ENCODE data around the gene SAMD1.

Gene SAMD1

GRCh38 chr19:14090509-14091080 lies at the start of gene SAMD1:
Gene SAMD1, minus strand, starts transcription at chr19:14090751.
- no peak for DNase-seq (ENCODE audit: low read depth)

GRCh38 chr19:14139944-14140343 lies 49.4 kb upstream of the SAMD1 start:
- no peak for DNase-seq (ENCODE audit: low read depth)

GRCh38 chr19:14138576-14139265 lies 48.2 kb upstream of the SAMD1 start:
- no peak for DNase-seq (ENCODE audit: low read depth)

- peak; percentile 98 for DNase-seq (ENCODE audit: low read depth)
These were observed 46.1 kb upstream of the SAMD1 start, which contains the start of gene ASF1B for GRCh38 chr19:14136509-14137281. Gene ASF1B, minus strand, starts transcription at chr19:14136589. Its CDS starts 133 bp downstream, at chr19:14136456.

- DNase-seq (ENCODE audit: low read depth), result no peak
These were observed 45.5 kb upstream of the SAMD1 start for GRCh38 chr19:14135985-14136508.

GRCh38 chr19:14135355-14135754 lies 44.8 kb upstream of the SAMD1 start:
- no peak for DNase-seq (ENCODE audit: low read depth)

- DNase-seq (ENCODE audit: low read depth), result no peak
These were observed 37.5 kb upstream of the SAMD1 start for GRCh38 chr19:14127929-14128509.

- no peak for DNase-seq (ENCODE audit: low read depth)
These were observed 36.6 kb upstream of the SAMD1 start for GRCh38 chr19:14127176-14127575.

GRCh38 chr19:14122924-14123323 lies 32.4 kb upstream of the SAMD1 start:
- no peak for DNase-seq (ENCODE audit: low read depth)

GRCh38 chr19:14120497-14120780 lies 29.9 kb upstream of the SAMD1 start:
- no peak for DNase-seq (ENCODE audit: low read depth)

- DNase-seq (ENCODE audit: low read depth), result no peak
These were observed 29.3 kb upstream of the SAMD1 start for GRCh38 chr19:14119644-14120496.

- no peak for DNase-seq (ENCODE audit: low read depth)
These were observed 28.6 kb upstream of the SAMD1 start for GRCh38 chr19:14119146-14119545.

GRCh38 chr19:14118165-14119051 lies 27.9 kb upstream of the SAMD1 start:
- no peak for DNase-seq (ENCODE audit: low read depth)

- DNase-seq (ENCODE audit: low read depth), result peak; percentile 87
These were observed 27.2 kb upstream of the SAMD1 start, which contains the start of gene PRKACA for GRCh38 chr19:14117668-14118164. Gene PRKACA, minus strand, starts transcription at chr19:14117762. Its CDS starts 215 bp downstream, at chr19:14117547.

GRCh38 chr19:14116918-14117578 lies 26.5 kb upstream of the SAMD1 start:
- no peak for DNase-seq (ENCODE audit: low read depth)

GRCh38 chr19:14116525-14116917 lies 26.0 kb upstream of the SAMD1 start:
- DNase-seq (ENCODE audit: low read depth), result no peak

- DNase-seq (ENCODE audit: low read depth), result no peak
These were observed 25.2 kb upstream of the SAMD1 start for GRCh38 chr19:14115756-14116155.

- DNase-seq (ENCODE audit: low read depth), result no peak
These were observed 24.3 kb upstream of the SAMD1 start for GRCh38 chr19:14114854-14115253.

- DNase-seq (ENCODE audit: low read depth), result no peak
These were observed 23.9 kb upstream of the SAMD1 start for GRCh38 chr19:14114439-14114838.

Data from HS-27A (cell line).